ENCODE data around the gene SYTL3.

Gene SYTL3

DNA sequence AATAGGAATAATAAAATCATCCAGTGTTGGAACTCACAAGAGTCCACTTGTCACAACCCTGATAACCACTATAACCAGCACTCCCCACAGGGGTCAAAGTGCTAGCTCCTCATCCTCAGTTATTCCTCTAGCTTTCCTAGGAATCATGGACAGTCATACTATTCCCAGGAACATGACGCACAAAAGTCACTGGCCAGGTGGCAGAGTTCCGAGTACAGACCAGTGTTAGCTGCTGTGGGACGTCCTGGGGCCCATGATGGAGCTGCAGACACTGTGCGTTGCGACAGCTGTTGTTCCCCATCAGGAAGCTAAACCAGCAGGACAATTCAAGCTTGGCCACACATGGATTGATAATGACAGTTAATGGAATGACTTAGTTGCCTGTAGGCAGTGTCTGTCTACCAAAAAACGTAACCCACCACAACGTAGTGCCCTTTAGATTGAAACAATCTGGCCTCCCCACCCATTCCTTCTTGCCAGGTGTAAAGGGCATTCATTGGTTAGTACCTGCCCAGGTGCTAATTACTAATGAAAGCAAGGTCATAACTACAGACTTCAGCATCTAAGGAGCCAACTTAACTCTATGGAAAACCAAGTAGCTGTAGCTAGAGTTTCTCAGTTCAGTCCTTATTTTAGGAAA lies 151.9 kb downstream of the SYTL3 start:
- no peak for DNase-seq

DNA sequence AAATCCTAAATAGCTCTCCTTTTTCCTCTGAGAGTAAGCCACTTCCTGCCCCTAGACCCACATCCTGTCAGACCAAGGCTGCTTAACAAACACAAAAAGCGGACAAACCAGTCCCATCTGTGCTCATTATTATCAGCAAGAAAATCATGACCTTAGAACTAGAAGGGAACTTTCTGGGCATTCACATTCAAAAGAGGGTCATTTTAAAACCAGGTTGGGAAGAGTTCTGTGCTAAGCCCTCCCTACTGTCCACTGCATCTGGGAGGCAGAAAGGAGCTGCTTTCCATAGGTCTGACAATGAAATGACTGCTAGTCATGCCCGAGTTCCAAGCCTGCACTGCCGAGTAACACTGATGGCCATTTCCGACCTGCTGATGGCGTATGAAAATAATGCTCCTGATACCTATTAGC lies 153.9 kb downstream of the SYTL3 start:
- DNase-seq, result no peak

DNA sequence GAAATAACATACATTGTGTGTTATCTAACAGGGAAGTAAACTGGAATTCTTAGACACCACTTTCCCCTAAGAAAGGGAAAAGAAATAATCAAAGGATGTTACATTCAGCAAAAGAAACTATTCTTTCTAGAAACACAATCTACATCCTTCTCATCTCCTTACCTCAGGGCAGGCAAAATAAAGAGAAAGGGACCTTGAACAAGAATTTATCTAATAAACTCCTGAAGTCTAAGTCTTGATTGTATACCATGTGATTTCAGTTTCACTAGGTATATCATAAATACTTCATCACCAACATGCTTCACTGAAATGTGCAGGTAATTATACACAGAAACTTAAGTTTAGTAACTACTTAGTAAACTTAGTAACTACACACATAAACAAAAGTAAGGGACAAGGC lies 154.4 kb downstream of the SYTL3 start:
- DNase-seq, result no peak

DNA sequence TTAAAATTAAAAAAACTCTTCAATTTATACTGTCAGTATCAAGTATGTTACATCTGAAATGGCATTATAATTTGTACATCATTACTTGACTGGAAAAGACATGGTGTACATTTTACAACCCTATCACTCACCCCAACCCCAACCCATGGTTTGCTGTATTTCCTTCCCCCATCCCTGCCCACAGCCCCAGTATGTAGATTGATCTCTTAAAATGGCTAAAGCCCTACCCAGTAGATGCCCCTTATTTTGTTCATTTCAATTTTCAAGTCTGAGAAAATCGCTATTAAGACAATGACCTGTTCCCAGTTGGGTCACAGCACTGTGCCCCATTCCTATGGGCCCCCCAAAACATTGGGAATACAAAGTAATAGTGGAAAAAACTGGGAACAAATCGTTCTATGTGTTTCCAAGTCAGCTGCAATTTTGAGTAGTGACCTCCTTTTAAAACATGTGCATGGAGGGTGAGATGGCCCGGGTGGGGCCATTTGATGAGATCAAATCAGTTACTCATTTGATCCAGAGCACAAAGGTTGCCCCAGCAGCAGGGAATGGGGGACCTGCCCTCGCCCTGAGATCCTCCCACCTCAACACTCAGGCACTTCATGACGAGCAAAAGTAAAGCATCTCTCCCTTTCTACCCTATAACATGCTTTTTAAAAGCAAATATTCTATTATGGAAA lies 156.0 kb downstream of the SYTL3 start:
- DNase-seq, result no peak

DNA sequence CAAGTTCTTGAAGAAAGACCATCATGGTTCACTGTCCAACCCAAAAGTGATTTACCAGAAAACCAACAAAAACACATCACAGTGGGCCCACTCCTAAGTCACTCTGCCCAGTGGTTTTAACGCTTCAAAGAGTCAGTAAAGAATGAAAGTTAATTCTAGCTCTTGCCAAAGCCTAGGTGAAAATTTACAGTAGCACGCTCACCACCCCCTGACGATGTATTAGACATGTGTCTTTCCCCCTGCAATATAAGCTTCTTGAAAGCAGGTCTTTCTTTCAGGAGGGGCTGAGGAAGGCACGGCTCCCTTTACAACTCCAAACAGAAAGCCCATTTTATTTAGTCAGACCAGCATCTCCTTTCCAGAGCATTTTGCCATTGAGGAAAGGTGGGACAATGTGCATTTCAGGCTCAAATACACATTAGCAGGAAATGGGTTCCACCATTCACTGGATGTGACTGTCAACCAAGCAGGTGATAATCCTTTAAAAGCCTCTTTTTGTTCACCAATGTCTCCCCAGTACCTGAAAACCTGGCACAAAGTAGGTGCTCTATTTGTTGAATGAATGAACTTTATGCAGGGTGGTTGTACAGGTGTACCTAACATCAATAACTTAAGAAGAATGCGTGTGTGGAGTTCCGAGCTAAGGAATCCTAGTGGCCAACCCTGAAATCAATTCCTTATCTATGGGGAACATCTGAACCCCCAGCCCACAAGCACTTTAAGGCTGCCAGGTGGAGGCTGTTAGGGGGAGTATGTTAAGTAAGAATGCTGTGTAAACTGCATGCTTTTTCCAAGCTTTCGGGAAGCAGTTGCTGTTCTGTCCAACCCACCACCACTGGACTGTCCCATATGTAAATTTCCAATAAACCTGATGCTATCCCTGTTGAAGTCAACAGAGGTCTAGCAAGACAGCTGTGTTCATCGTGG lies 157.9 kb downstream of the SYTL3 start:
- no peak for DNase-seq

DNA sequence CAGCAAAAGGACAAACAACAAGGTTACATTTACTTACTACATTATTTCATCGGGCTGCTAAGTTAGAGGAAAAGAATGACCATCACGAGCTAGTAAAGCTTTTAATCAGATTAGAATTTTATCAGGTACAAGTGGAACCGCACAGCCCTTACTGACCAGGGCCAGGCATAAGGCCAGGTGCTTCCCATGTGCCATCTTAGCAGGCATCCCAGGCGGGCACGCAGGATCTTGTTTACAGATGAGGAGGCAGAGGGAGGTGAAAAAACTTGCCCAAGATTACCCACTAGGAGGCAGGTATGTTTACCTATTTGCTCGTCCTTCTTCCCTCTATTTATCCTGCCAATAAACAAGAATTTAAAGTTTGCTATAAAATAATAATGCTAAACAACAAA lies 158.6 kb downstream of the SYTL3 start:
- no peak for DNase-seq

DNA sequence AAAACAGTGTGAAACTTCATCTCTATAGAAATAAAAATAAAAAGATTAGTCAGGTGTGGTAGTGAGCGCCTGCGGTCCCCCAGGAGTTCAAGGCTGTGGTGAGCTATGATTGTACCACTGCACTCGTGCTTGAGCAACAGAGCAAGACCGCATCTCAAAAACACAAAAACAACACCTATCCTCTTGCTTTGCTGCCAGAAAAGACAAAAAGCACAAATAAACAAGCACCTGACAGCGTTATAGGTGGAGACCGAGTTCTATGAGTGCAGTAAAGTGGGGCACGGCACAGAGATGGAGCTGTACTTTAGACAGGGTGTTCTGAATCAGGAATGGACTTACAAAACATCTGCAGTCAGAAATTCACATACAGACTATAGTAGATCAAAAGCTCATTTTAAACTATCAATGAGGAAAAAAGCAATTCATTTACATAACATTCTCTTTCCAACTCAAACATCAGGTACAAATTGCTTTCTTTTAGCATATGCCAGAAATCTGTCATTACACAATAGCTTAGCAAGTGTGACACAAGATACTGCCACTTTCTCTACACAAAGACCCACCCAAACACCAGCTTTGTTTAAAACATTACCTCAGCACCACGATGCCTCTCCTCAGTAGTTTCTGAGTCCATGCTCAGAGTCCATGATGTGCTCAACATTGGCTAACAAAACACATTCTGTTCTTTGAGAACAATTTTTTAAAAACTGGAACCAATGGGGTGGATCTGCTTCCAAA lies 159.3 kb downstream of the SYTL3 start:
- DNase-seq, result peak; percentile 65

DNA sequence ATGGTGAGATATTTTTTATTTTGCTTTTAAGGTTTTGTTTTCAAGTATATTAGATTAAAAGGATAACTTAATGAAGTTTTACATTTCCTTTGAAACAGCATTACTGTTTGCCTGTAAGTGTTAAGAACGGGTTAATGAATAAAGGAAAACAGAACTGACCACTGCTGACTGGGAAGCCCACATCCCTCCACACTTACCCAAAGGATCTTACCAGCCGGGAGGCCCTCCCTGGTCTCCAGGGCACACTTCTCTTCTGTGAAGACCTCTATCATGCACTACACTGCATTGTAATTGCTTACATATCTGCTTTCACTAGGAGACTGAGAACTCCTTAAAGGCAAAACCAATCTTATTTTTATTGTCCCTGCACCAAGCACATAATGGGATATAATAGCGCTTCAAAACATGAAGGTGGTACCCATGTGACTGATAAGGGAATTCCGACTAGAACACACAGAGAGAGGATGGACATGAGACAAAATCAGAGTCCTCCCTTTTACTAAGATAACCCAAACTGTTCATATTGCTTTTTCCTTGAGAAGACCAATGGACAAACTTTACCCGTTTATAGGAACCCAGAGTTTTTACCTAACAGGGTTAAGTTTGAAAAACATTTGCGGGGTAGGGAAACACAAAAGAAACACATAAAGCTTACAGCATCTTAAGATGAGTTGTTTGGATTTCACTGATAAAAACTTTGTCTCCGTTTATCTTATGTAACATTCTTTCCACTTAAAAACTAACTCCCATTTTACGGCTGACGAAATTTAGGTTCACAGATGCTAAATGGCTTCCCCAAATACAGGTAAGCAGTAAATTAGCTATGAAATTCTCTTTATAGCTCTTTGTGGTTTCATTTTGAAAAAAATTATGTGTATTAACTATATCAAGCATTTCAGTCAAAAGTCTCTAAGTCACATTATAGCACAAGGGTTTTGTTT lies 160.6 kb downstream of the SYTL3 start:
- DNase-seq, result peak; percentile 6

DNA sequence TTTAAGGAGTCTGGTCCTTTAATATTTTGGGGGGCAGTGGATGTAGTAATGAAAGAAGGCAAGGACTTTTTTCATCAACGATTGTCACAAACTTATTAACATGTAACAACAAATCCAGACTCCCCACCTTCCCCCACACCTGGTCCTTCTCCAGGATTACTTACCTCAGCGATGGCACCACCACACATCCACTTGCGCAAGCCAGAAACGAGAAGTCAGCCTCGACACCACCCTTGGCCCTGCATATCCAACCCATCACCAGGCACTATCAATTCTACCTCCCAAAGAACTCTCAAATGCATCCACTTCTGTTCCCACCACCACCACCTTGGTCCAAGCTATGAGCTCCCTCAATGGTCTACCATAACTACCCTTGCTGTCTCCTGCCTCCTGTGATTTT lies 162.8 kb downstream of the SYTL3 start:
- no peak for DNase-seq

DNA sequence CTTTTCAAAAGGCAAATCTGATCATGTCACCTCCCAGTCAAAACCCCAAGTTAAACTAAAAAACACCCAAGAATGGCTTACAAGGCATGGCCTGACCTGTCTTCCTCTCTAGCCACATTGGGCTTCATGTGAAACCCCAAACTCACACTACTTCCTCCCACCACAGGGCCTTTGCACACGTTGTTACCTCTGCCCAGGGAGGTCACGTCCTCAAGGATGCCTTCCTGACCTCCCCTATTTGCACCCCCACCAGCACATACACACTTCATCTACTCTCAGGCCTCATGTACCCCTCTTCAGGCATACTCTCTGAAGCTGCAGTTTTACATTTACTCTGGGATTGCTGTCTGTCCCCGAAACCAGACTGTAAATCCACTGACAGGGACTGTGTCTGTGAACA lies 163.2 kb downstream of the SYTL3 start:
- no peak for DNase-seq
